Activated naive CD4-positive, alpha-beta T cell treated with anti-CD3 and anti-CD28 coated beads for 36 hours (primary cell): ENCODE measurements around the gene ZNF615. TPM values are rescaled to one million over a fixed set of nuclear protein-coding genes. Genes with fewer than 3 reads are reported as not detected.
"Not testable (repeated sequence)": the region's sequence is repeated elsewhere in the genome, so short reads cannot be mapped to it uniquely, and the experiment has no call there.

ENCODE experiments used
- CTCF ChIA-PET: fragments of 350-600 bp; sonication (Branson Sonifier 250); formaldehyde crosslinking; loops from one replicate; lab custom pipeline; 2021; ENCODE audit warnings: antibody characterized with exemption; lab: Charles Lee
- DNase-seq: peaks from one replicate; pipeline ENCODE4 v3.0.0-alpha.2; 2020
- H3K27ac Mint-ChIP-seq: one replicate; pipeline ENCODE4 v1.8.0; 2021; ENCODE audit warnings: mild to moderate bottlenecking, mixed read lengths
- H3K27me3 Mint-ChIP-seq: one replicate; pipeline ENCODE4 v1.8.0; 2021; ENCODE audit warnings: low read depth, mixed read lengths
- H3K36me3 Mint-ChIP-seq: one replicate; pipeline ENCODE4 v1.8.0; 2021; ENCODE audit warnings: low read depth, mixed read lengths
- H3K4me1 Mint-ChIP-seq: one replicate; pipeline ENCODE4 v1.8.0; 2021; ENCODE audit warnings: low read depth, mixed read lengths
- H3K4me3 Mint-ChIP-seq: one replicate; pipeline ENCODE4 v1.8.0; 2021; ENCODE audit warnings: mild to moderate bottlenecking, moderate library complexity, mixed read lengths
- H3K9me3 Mint-ChIP-seq: one replicate; pipeline ENCODE4 v1.8.0; 2021; ENCODE audit warnings: mixed read lengths
- intact Hi-C: fragments of 100-400 bp; cut with micrococcal nuclease; formaldehyde crosslinking; loops from one replicate; pipeline ENCODE4 v1.15.1; 2023
- total RNA-seq, 2 experiments: library from RNA; stranded (reverse); gene quantifications; one replicate each; pipeline ENCODE4 v1.2.3, GENCODE V29; 2021

ZNF615 gene
- total RNA-seq, 2 experiments from 2014 or later, result 6.8 to 7.9 TPM

- no peak overlapping the region for H3K27ac Mint-ChIP-seq
- no peak for DNase-seq
- intact Hi-C loops, result loop anchor here (10.0 kb wide), 1 partner anchor 173 kb away; the partner anchor contains the start of gene PPP2R1A
- H3K4me3 Mint-ChIP-seq, result no peak overlapping the region
- peaks cover 68% of the 10 kb centered on the region for H3K9me3 Mint-ChIP-seq
- H3K27me3 Mint-ChIP-seq, result no peaks in the 10 kb centered on the region
- CTCF ChIA-PET, result no interaction called here
- H3K36me3 Mint-ChIP-seq, result peaks cover 95% of the 10 kb centered on the region
- peaks cover 20% of the 10 kb centered on the region for H3K4me1 Mint-ChIP-seq
Measured at GRCh38 chr19:52022193-52022592, 14.2 kb upstream of the ZNF615 start.

GRCh38 chr19:52020506-52020905 lies 12.5 kb upstream of the ZNF615 start:
- H3K27ac Mint-ChIP-seq, result no peak overlapping the region
- no peak overlapping the region for H3K4me3 Mint-ChIP-seq
- CTCF ChIA-PET, result interaction anchor here (0.7 kb wide), 2 partner anchors 889 to 1102 kb away, joined by 3 to 4 read pairs; no protein-coding TSS in a partner anchor
- peaks cover 7% of the 10 kb centered on the region for H3K4me1 Mint-ChIP-seq
- H3K36me3 Mint-ChIP-seq, result peaks cover 95% of the 10 kb centered on the region
- DNase-seq, result no peak
- peaks cover 69% of the 10 kb centered on the region for H3K9me3 Mint-ChIP-seq
- intact Hi-C loops, result loop anchor here (10.0 kb wide), 1 partner anchor 174 kb away; the partner anchor contains the start of gene PPP2R1A
- no peaks in the 10 kb centered on the region for H3K27me3 Mint-ChIP-seq

- Mint-ChIP-seq H3K9me3 (peaks cover 33% of the 10 kb centered on the region), H3K27ac (no peak overlapping the region), H3K4me3 (no peak overlapping the region), H3K27me3 (no peaks in the 10 kb centered on the region), H3K36me3 (peaks cover 56% of the 10 kb centered on the region), H3K4me1 (peaks cover 12% of the 10 kb centered on the region)
- intact Hi-C loops, result no loop called here
- DNase-seq, result no peak
- CTCF ChIA-PET, result no interaction called here
Measured at GRCh38 chr19:52010674-52011073, 2.7 kb upstream of the ZNF615 start.

GRCh38 chr19:52007451-52007805 lies 583 bp downstream of the ZNF615 start:
- intact Hi-C loops, result no loop called here
- Mint-ChIP-seq H3K4me1 (peaks cover 12% of the 10 kb centered on the region), H3K36me3 (peaks cover 50% of the 10 kb centered on the region), H3K4me3 (peak overlapping the region; percentile 88), H3K27me3 (no peaks in the 10 kb centered on the region), H3K27ac (peak overlapping the region; percentile 97), H3K9me3 (peaks cover 29% of the 10 kb centered on the region)
- CTCF ChIA-PET, result no interaction called here
- no peak for DNase-seq

- no peaks in the 10 kb centered on the region for H3K4me1 Mint-ChIP-seq
- no peaks in the 10 kb centered on the region for H3K27me3 Mint-ChIP-seq
- peaks cover 74% of the 10 kb centered on the region for H3K36me3 Mint-ChIP-seq
- CTCF ChIA-PET, result no interaction called here
- no peak overlapping the region for H3K4me3 Mint-ChIP-seq
- peak overlapping the region; percentile 5 for H3K27ac Mint-ChIP-seq
- intact Hi-C loops, result no loop called here
- DNase-seq, result no peak
- peaks cover 64% of the 10 kb centered on the region for H3K9me3 Mint-ChIP-seq
Measured at GRCh38 chr19:51994048-51994644, 13.9 kb downstream of the ZNF615 start.

GRCh38 chr19:51993422-51993821 lies 14.6 kb downstream of the ZNF615 start:
- no peaks in the 10 kb centered on the region for H3K27me3 Mint-ChIP-seq
- H3K4me1 Mint-ChIP-seq, result no peaks in the 10 kb centered on the region
- DNase-seq, result no peak
- peaks cover 72% of the 10 kb centered on the region for H3K36me3 Mint-ChIP-seq
- H3K9me3 Mint-ChIP-seq, result peaks cover 69% of the 10 kb centered on the region
- peak overlapping the region; percentile 5 for H3K27ac Mint-ChIP-seq
- intact Hi-C loops, result no loop called here
- H3K4me3 Mint-ChIP-seq, result no peak overlapping the region
- CTCF ChIA-PET, result no interaction called here

GRCh38 chr19:51986309-51987291 lies 21.4 kb downstream of the ZNF615 start, which contains the start of gene ZNF350:
Gene ZNF350, minus strand, starts transcription at chr19:51986840. Its CDS starts 12,480 bp downstream, at chr19:51974360.
- H3K36me3 Mint-ChIP-seq, result peaks cover 48% of the 10 kb centered on the region
- peaks cover 9% of the 10 kb centered on the region for H3K4me1 Mint-ChIP-seq
- peak within 1 kb of the TSS; percentile 76 for H3K27ac Mint-ChIP-seq
- CTCF ChIA-PET, result interaction anchor here (0.6 kb wide), 1 partner anchor 178 kb away, joined by 3 read pairs; no protein-coding TSS in a partner anchor
- H3K4me3 Mint-ChIP-seq, result peak within 1 kb of the TSS; percentile 85
- peaks cover 45% of the 10 kb centered on the region for H3K9me3 Mint-ChIP-seq
- H3K27me3 Mint-ChIP-seq, result no peaks in the 10 kb centered on the region
- DNase-seq, result peak; percentile 96
- intact Hi-C loops, result loop anchor here (1.0 kb wide), 6 partner anchors 22 to 185 kb away; partner anchors contain the start of genes ZNF613, ZNF614, ZNF615 and ZNF649

GRCh38 chr19:51983361-51983760 lies 24.6 kb downstream of the ZNF615 start:
- peaks cover 50% of the 10 kb centered on the region for H3K9me3 Mint-ChIP-seq
- CTCF ChIA-PET, result no interaction called here
- H3K4me1 Mint-ChIP-seq, result peaks cover 9% of the 10 kb centered on the region
- no peak overlapping the region for H3K4me3 Mint-ChIP-seq
- H3K27ac Mint-ChIP-seq, result no peak overlapping the region
- H3K27me3 Mint-ChIP-seq, result no peaks in the 10 kb centered on the region
- intact Hi-C loops, result no loop called here
- H3K36me3 Mint-ChIP-seq, result peaks cover 62% of the 10 kb centered on the region
- DNase-seq, result no peak

GRCh38 chr19:51980926-51981325 lies 27.1 kb downstream of the ZNF615 start:
- Mint-ChIP-seq H3K36me3 (peaks cover 72% of the 10 kb centered on the region), H3K9me3 (peaks cover 65% of the 10 kb centered on the region)
- H3K4me1 Mint-ChIP-seq, H3K27ac Mint-ChIP-seq, H3K4me3 Mint-ChIP-seq, H3K27me3 Mint-ChIP-seq, intact Hi-C loops, DNase-seq, CTCF ChIA-PET: not testable (repeated sequence)

GRCh38 chr19:51980116-51980736 lies 27.8 kb downstream of the ZNF615 start:
- H3K4me1 Mint-ChIP-seq, result peaks cover 2% of the 10 kb centered on the region
- H3K4me3 Mint-ChIP-seq, result no peak overlapping the region
- H3K27me3 Mint-ChIP-seq, result no peaks in the 10 kb centered on the region
- H3K27ac Mint-ChIP-seq, result no peak overlapping the region
- peaks cover 71% of the 10 kb centered on the region for H3K36me3 Mint-ChIP-seq
- H3K9me3 Mint-ChIP-seq, result peaks cover 65% of the 10 kb centered on the region
- intact Hi-C loops, result no loop called here
- CTCF ChIA-PET, result no interaction called here
- no peak for DNase-seq

GRCh38 chr19:51978882-51979281 lies 29.1 kb downstream of the ZNF615 start:
- no peak for DNase-seq
- H3K9me3 Mint-ChIP-seq, result peaks cover 73% of the 10 kb centered on the region

GRCh38 chr19:51977346-51977745 lies 30.7 kb downstream of the ZNF615 start:
- Mint-ChIP-seq H3K4me1 (no peaks in the 10 kb centered on the region), H3K27ac (no peak overlapping the region), H3K4me3 (no peak overlapping the region), H3K9me3 (peaks cover 67% of the 10 kb centered on the region), H3K36me3 (peaks cover 83% of the 10 kb centered on the region), H3K27me3 (no peaks in the 10 kb centered on the region)
- CTCF ChIA-PET, result no interaction called here
- DNase-seq, result no peak
- intact Hi-C loops, result no loop called here

More at GRCh38 chr19:51978882-51979281, 29.1 kb downstream of the ZNF615 start:
- CTCF ChIA-PET, result no interaction called here
- Mint-ChIP-seq H3K27me3 (no peaks in the 10 kb centered on the region), H3K4me1 (no peaks in the 10 kb centered on the region), H3K36me3 (peaks cover 83% of the 10 kb centered on the region), H3K27ac (no peak overlapping the region), H3K4me3 (no peak overlapping the region)
- intact Hi-C loops, result no loop called here
